Measurements from ENCODE around the gene TNS3. TPM values are rescaled to one million over a fixed set of nuclear protein-coding genes. Genes with fewer than 3 reads are reported as not detected.

Gene TNS3
- total and polyA plus RNA-seq, 4 experiments from 2014 or later: 0.11 to 3.2 (median 1.3) TPM; not detected in 1

- Histone ChIP-seq H3K27me3 (ENCODE audit: insufficient read depth, low read length) (no peaks in the 10 kb centered on the region), H3K4me3 (ENCODE audit: low read length in 2 of 2) (no peak overlapping the region), H3K9me3 (ENCODE audit: control insufficient read depth in 1 of 2, low read length in 2 of 2) (no peaks in the 10 kb centered on the region), H3K4me1 (ENCODE audit: insufficient read depth, low read length) (no peaks in the 10 kb centered on the region), H3K27ac (ENCODE audit: low read depth, low read length) (no peak overlapping the region), H3K36me3 (ENCODE audit: insufficient read depth, low read length) (no peaks in the 10 kb centered on the region)
- peaks cover 0 to 2% of the 10 kb centered on the region in 2 donors for H3K27me3 Mint-ChIP-seq
- H3K36me3 Mint-ChIP-seq: no peaks in the 10 kb centered on the region
- no peak overlapping the region for H3K4me3 Mint-ChIP-seq
- ChIA-PET POLR2A (ENCODE audit: partially characterized antibody) (no interaction called here), CTCF (ENCODE audit: partially characterized antibody) (no interaction called here)
- intact Hi-C loops (cut with micrococcal nuclease): no loop called here
- H3K4me1 Mint-ChIP-seq: no peaks in the 10 kb centered on the region
- H3K27ac Mint-ChIP-seq: no peak overlapping the region
- no peaks in the 10 kb centered on the region for H3K9me3 Mint-ChIP-seq
- DNase-seq: no peak
Observed at GRCh38 chr7:47474937-47475879, 106.7 kb downstream of the TNS3 start.

GRCh38 chr7:47474211-47474936, 107.5 kb downstream of the TNS3 start:
- POLR2A ChIA-PET (ENCODE audit: partially characterized antibody): no interaction called here
- Mint-ChIP-seq H3K4me3 (no peak overlapping the region), H3K4me1 (no peaks in the 10 kb centered on the region), H3K9me3 (no peaks in the 10 kb centered on the region), H3K36me3 (no peaks in the 10 kb centered on the region), H3K27ac (no peak overlapping the region), H3K27me3 (peaks cover 0 to 2% of the 10 kb centered on the region in 2 donors)
- CTCF ChIA-PET (ENCODE audit: partially characterized antibody): no interaction called here
- intact Hi-C loops (cut with micrococcal nuclease): no loop called here
- no peak for DNase-seq
- Histone ChIP-seq H3K27me3 (ENCODE audit: insufficient read depth, low read length) (no peaks in the 10 kb centered on the region), H3K9me3 (ENCODE audit: control insufficient read depth in 1 of 2, low read length in 2 of 2) (no peaks in the 10 kb centered on the region), H3K36me3 (ENCODE audit: insufficient read depth, low read length) (no peaks in the 10 kb centered on the region), H3K4me1 (ENCODE audit: insufficient read depth, low read length) (no peaks in the 10 kb centered on the region), H3K27ac (ENCODE audit: low read depth, low read length) (no peak overlapping the region), H3K4me3 (ENCODE audit: low read length in 2 of 2) (no peak overlapping the region)

- H3K27ac Mint-ChIP-seq: no peak overlapping the region
- ChIA-PET CTCF (ENCODE audit: partially characterized antibody) (no interaction called here), POLR2A (ENCODE audit: partially characterized antibody) (no interaction called here)
- no peaks in the 10 kb centered on the region for H3K4me1 Mint-ChIP-seq
- Histone ChIP-seq H3K27me3 (ENCODE audit: insufficient read depth, low read length) (no peaks in the 10 kb centered on the region), H3K9me3 (ENCODE audit: control insufficient read depth in 1 of 2, low read length in 2 of 2) (no peaks in the 10 kb centered on the region), H3K4me3 (ENCODE audit: low read length in 2 of 2) (no peak overlapping the region), H3K4me1 (ENCODE audit: insufficient read depth, low read length) (no peaks in the 10 kb centered on the region), H3K27ac (ENCODE audit: low read depth, low read length) (no peak overlapping the region), H3K36me3 (ENCODE audit: insufficient read depth, low read length) (no peaks in the 10 kb centered on the region)
- intact Hi-C loops (cut with micrococcal nuclease): no loop called here
- no peaks in the 10 kb centered on the region for H3K36me3 Mint-ChIP-seq
- H3K9me3 Mint-ChIP-seq: no peaks in the 10 kb centered on the region
- H3K4me3 Mint-ChIP-seq: no peak overlapping the region
- DNase-seq: no peak
- H3K27me3 Mint-ChIP-seq: peaks cover 0 to 2% of the 10 kb centered on the region in 2 donors
Observed at GRCh38 chr7:47473499-47474210, 108.3 kb downstream of the TNS3 start.

GRCh38 chr7:47472444-47473157, 109.3 kb downstream of the TNS3 start:
- intact Hi-C loops (cut with micrococcal nuclease): no loop called here
- Mint-ChIP-seq H3K27me3 (peaks cover 0 to 2% of the 10 kb centered on the region in 2 donors), H3K4me3 (no peak overlapping the region), H3K9me3 (no peaks in the 10 kb centered on the region), H3K4me1 (no peaks in the 10 kb centered on the region), H3K27ac (no peak overlapping the region), H3K36me3 (no peaks in the 10 kb centered on the region)
- ChIA-PET CTCF (ENCODE audit: partially characterized antibody) (no interaction called here), POLR2A (ENCODE audit: partially characterized antibody) (no interaction called here)
- H3K9me3 ChIP-seq (ENCODE audit: control insufficient read depth in 1 of 2, low read length in 2 of 2): no peaks in the 10 kb centered on the region
- no peaks in the 10 kb centered on the region for H3K27me3 ChIP-seq (ENCODE audit: insufficient read depth, low read length)
- H3K27ac ChIP-seq (ENCODE audit: low read depth, low read length): no peak overlapping the region
- no peak overlapping the region for H3K4me3 ChIP-seq (ENCODE audit: low read length in 2 of 2)
- H3K4me1 ChIP-seq (ENCODE audit: insufficient read depth, low read length): no peaks in the 10 kb centered on the region
- H3K36me3 ChIP-seq (ENCODE audit: insufficient read depth, low read length): no peaks in the 10 kb centered on the region
- DNase-seq: no peak

- Histone ChIP-seq H3K9me3 (ENCODE audit: control insufficient read depth in 1 of 2, low read length in 2 of 2) (no peaks in the 10 kb centered on the region), H3K4me1 (ENCODE audit: insufficient read depth, low read length) (no peaks in the 10 kb centered on the region), H3K4me3 (ENCODE audit: low read length in 2 of 2) (no peak overlapping the region), H3K36me3 (ENCODE audit: insufficient read depth, low read length) (no peaks in the 10 kb centered on the region), H3K27ac (ENCODE audit: low read depth, low read length) (no peak overlapping the region), H3K27me3 (ENCODE audit: insufficient read depth, low read length) (no peaks in the 10 kb centered on the region)
- intact Hi-C loops (cut with micrococcal nuclease): no loop called here
- CTCF ChIA-PET (ENCODE audit: partially characterized antibody): no interaction called here
- no peak for DNase-seq
- Mint-ChIP-seq H3K4me1 (no peaks in the 10 kb centered on the region), H3K36me3 (no peaks in the 10 kb centered on the region), H3K4me3 (no peak overlapping the region), H3K27me3 (peaks cover 0 to 2% of the 10 kb centered on the region in 2 donors), H3K9me3 (no peaks in the 10 kb centered on the region), H3K27ac (no peak overlapping the region)
- POLR2A ChIA-PET (ENCODE audit: partially characterized antibody): no interaction called here
Observed at GRCh38 chr7:47471831-47472230, 110.1 kb downstream of the TNS3 start.

- H3K27ac Mint-ChIP-seq: no peak overlapping the region
- H3K4me1 ChIP-seq (ENCODE audit: insufficient read depth, low read length): no peaks in the 10 kb centered on the region
- no peak overlapping the region for H3K4me3 ChIP-seq (ENCODE audit: low read length in 2 of 2)
- H3K4me1 Mint-ChIP-seq: no peaks in the 10 kb centered on the region
- ChIA-PET CTCF (ENCODE audit: partially characterized antibody) (no interaction called here), POLR2A (ENCODE audit: partially characterized antibody) (no interaction called here)
- H3K27me3 Mint-ChIP-seq: no peaks in the 10 kb centered on the region
- intact Hi-C loops (cut with micrococcal nuclease): no loop called here
- no peak overlapping the region for H3K27ac ChIP-seq (ENCODE audit: low read depth, low read length)
- H3K9me3 ChIP-seq (ENCODE audit: control insufficient read depth in 1 of 2, low read length in 2 of 2): no peaks in the 10 kb centered on the region
- no peaks in the 10 kb centered on the region for H3K27me3 ChIP-seq (ENCODE audit: insufficient read depth, low read length)
- no peak for DNase-seq
- H3K4me3 Mint-ChIP-seq: no peak overlapping the region
- no peaks in the 10 kb centered on the region for H3K36me3 ChIP-seq (ENCODE audit: insufficient read depth, low read length)
- H3K36me3 Mint-ChIP-seq: no peaks in the 10 kb centered on the region
- no peaks in the 10 kb centered on the region for H3K9me3 Mint-ChIP-seq
Observed at GRCh38 chr7:47471358-47471703, 110.6 kb downstream of the TNS3 start.

Data from CD4-positive, alpha-beta memory T cell (primary cell).